OCI-LY3 (cell line): Measurements from ENCODE around the gene CCSER1.
"Not testable (repeated sequence)": the region's sequence is repeated elsewhere in the genome, so short reads cannot be mapped to it uniquely, and the experiment has no call there.

Source experiments
- H2AFZ ChIP-seq: fragments of 200-600, 300-600 bp; shearing (Covaris generic); 2 replicates; pipeline ENCODE4 v1.6.0; 2014; ENCODE audit warnings: antibody characterized with exemption, low read depth, low read length
- H3K27ac ChIP-seq: fragments of 200-600, 300-600 bp; sonication (generic); 2 replicates; pipeline ENCODE4 v1.5.1; 2014; ENCODE audit warnings: mild to moderate bottlenecking, low read length, moderate library complexity, mixed read lengths
- H3K27me3 ChIP-seq: fragments of 200-600, 300-600 bp; sonication (generic); 2 replicates; pipeline ENCODE4 v1.6.1; 2014; ENCODE audit warnings: low read depth, low read length, mixed read lengths
- H3K36me3 ChIP-seq: fragments of 200-600, 300-600 bp; sonication (generic); replicated peaks from 2 replicates; pipeline ENCODE3; 2014; ENCODE audit warnings: low read depth, low read length, mixed read lengths
- H3K4me1 ChIP-seq: fragments of 300-600, 200-600 bp; sonication (generic); 2 replicates; pipeline ENCODE4 v1.6.1; 2014; ENCODE audit warnings: low read length, mixed read lengths
- H3K4me2 ChIP-seq: fragments of 200-600, 300-600 bp; sonication (generic); 2 replicates; pipeline ENCODE4 v1.6.1; 2014; ENCODE audit warnings: low read length, mixed read lengths
- H3K4me3 ChIP-seq: fragments of 300-600, 200-600 bp; sonication (generic); 2 replicates; pipeline ENCODE4 v1.5.1; 2014; ENCODE audit warnings: antibody characterized with exemption, mild to moderate bottlenecking, low read length, moderate library complexity
- H3K79me2 ChIP-seq: fragments of 300-600, 200-600 bp; shearing (Covaris generic); 2 replicates; pipeline ENCODE4 v1.6.1; 2014; ENCODE audit warnings: mild to moderate bottlenecking, low read length, mixed read lengths
- H3K9ac ChIP-seq: fragments of 300-600, 200-600 bp; shearing (Covaris generic); 2 replicates; pipeline ENCODE4 v1.6.0; 2014; ENCODE audit warnings: mild to moderate bottlenecking, low read length, moderate library complexity
- H3K9me3 ChIP-seq: fragments of 200-600, 300-600 bp; shearing (Covaris generic); 2 replicates; pipeline ENCODE4 v1.6.1; 2014; ENCODE audit warnings: low read length, mixed read lengths; ENCODE audit not compliant: insufficient read depth
- H4K20me1 ChIP-seq: fragments of 200-600, 300-600 bp; sonication (generic); 2 replicates; pipeline ENCODE4 v1.6.1; 2016; ENCODE audit warnings: low read length, mixed read lengths; ENCODE audit not compliant: insufficient read depth
- CTCF ChIP-seq: fragments of 200-600, 300-600 bp; sonication (generic); IDR thresholded peaks from 2 replicates; pipeline ENCODE4 v1.5.1; 2014; ENCODE audit warnings: antibody characterized with exemption, low read length, low read depth
- EZH2phosphoT487 ChIP-seq: fragments of 200-600 bp; shearing (Covaris generic); IDR thresholded peaks from 2 replicates; pipeline ENCODE4 v1.6.1; 2018; ENCODE audit warnings: antibody characterized with exemption, mixed run types, low read depth

The CCSER1 gene

DNA sequence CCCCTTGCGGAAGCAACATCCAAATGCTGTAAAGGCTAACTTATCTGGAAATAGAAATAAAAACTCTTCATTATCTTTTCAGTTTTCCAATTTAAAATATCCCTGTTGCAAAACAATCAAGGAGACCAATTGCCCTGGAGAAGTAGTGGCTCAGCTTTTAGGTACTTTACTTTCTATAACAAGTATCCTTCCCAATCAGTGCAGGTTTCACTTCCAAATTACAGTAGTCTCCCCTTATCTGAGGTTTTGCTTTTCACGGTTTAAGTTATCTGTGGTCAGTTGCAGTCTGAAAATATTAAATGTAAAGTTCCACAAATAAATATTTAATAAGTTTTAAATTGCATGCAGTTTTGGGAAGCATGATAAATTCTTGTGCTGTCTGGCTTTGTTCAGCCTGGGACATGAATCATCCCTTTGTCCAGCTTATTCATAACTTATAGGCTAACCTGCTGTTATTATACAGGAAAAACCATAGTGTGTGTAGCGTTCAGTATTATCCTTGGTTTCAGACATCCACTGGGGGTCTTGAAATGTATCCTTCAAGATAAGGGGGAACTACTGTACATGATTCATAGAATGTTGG, 1203.5 kb downstream of the CCSER1 start:
- H3K79me2 ChIP-seq = no peaks in the 10 kb centered on the region
- no peak overlapping the region for H3K27ac ChIP-seq
- H3K4me1 ChIP-seq = peaks cover 19% of the 10 kb centered on the region
- H3K9ac ChIP-seq = no peak overlapping the region
- no peaks in the 10 kb centered on the region for H4K20me1 ChIP-seq
- no peak overlapping the region for H3K4me2 ChIP-seq
- no peaks in the 10 kb centered on the region for H3K27me3 ChIP-seq
- no peak overlapping the region for H2AFZ ChIP-seq
- TF ChIP-seq CTCF (no peak), EZH2phosphoT487 (no peak)
- peaks cover 35% of the 10 kb centered on the region for H3K9me3 ChIP-seq
- peaks cover 86% of the 10 kb centered on the region for H3K36me3 ChIP-seq
- no peak overlapping the region for H3K4me3 ChIP-seq

DNA sequence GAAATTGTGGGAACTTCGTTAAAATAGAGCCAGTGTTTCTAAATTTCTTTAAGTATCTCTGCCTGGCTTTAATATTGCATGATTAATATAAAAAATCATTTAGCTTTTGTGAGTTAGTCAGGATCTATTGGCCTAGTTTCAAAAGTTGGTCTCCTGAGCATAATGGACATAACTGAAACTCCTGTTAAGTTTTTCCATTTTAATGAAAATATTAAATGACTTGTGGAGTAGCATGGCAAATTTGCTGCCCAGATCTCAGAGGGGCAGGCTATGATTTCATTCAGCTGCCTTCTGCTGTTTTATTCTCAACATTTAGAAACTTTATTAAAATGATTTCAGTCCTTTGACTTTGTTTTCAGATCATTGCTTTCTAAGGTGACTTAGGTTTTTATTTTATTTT, 1213.6 kb downstream of the CCSER1 start:
- no peaks in the 10 kb centered on the region for H3K27me3 ChIP-seq
- no peak overlapping the region for H3K4me3 ChIP-seq
- H3K9me3 ChIP-seq = no peaks in the 10 kb centered on the region
- no peak overlapping the region for H3K4me2 ChIP-seq
- 0 out of 2 replicates have a peak, but pooled peaks cover 2% of the 10 kb centered on the region for H3K79me2 ChIP-seq
- no peak overlapping the region for H2AFZ ChIP-seq
- H3K36me3 ChIP-seq = peaks cover 36% of the 10 kb centered on the region
- H4K20me1 ChIP-seq = no peaks in the 10 kb centered on the region
- no peak for TF ChIP-seq CTCF
- H3K9ac ChIP-seq = no peak overlapping the region
- peaks cover 2% of the 10 kb centered on the region for H3K4me1 ChIP-seq
- H3K27ac ChIP-seq = no peak overlapping the region

DNA sequence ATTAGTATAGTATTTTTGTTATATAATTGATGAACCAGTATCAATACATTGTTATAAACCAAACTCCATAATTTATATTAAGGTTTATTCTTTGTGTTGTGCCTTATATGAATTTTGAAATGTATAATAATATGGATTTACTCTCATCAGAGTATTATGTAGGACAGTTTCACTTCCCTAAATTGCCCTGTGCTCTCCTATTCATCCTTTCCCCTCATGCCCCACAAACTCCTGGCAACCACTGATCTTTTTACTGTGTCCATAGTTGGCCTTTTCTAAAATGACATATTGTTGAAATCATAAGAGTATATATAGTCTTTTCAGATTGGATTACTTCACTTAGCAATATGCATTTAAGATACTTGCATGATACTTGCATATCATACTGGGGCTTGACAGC, 1218.4 kb downstream of the CCSER1 start:
- H3K79me2 ChIP-seq = peaks cover 10% of the 10 kb centered on the region
- H2AFZ ChIP-seq = no peak overlapping the region
- peaks cover 40% of the 10 kb centered on the region for H3K36me3 ChIP-seq
- no peaks in the 10 kb centered on the region for H3K27me3 ChIP-seq
- H3K27ac ChIP-seq = no peak overlapping the region
- no peaks in the 10 kb centered on the region; the same call in 1 of the 2 replicates for H3K9me3 ChIP-seq
- H4K20me1 ChIP-seq = no peaks in the 10 kb centered on the region
- no peak overlapping the region for H3K9ac ChIP-seq
- H3K4me1 ChIP-seq = peaks cover 3% of the 10 kb centered on the region
- H3K4me2 ChIP-seq = no peak overlapping the region
- no peak for TF ChIP-seq EZH2phosphoT487
- TF ChIP-seq CTCF = no peak
- no peak overlapping the region for H3K4me3 ChIP-seq

DNA sequence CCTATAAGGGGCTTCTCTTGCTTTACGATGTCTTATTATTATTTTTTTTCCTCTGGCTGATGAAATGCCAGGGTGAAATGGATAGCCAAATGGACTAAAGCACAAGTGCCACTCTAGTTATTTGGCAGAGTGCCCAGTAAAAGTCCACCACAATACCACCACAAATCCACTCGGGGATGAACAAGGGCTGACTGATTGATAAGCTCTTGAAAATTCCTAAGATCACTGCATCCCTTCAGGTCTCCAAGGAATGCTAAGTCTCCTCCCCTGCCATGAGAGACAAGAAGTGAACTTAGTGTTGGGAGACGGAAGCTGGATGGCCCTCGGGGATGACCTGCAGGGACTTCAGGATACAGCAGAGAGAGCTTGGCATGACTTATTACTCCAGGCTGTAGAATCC, 1229.3 kb downstream of the CCSER1 start:
- not testable (repeated sequence) for H2AFZ ChIP-seq, H3K27me3 ChIP-seq, H4K20me1 ChIP-seq, H3K9ac ChIP-seq, H3K27ac ChIP-seq
- H3K9me3 ChIP-seq = peaks cover 22% of the 10 kb centered on the region; the same call in 1 of the 2 replicates
- H3K4me1 ChIP-seq = peaks cover 24% of the 10 kb centered on the region
- peaks cover 57% of the 10 kb centered on the region for H3K36me3 ChIP-seq
- H3K79me2 ChIP-seq = peaks cover 68% of the 10 kb centered on the region
- peak overlapping the region; percentile 89; the same call in 1 of the 2 replicates for H3K4me3 ChIP-seq
- H3K4me2 ChIP-seq = peak overlapping the region; percentile 81

DNA sequence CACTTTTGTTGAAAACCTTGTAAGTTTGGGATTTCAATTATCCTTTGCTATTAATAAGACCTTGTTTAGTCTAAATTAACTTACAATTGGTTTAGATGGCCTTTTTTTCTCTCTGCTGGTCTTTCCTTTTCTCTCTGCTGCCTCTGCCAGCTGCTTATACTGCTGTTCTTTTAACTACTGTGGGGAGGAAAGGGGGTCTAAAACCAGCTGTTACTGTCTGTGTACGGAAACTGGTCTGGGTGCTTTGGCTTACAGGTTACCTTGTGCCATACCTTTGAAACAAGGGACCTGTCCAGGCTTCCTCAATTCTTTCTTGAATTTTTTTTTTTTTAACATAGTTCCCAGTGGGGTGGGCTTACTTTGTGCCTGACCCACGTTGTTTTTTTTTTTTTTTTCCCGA, 1230.8 kb downstream of the CCSER1 start:
- H2AFZ ChIP-seq, H3K27me3 ChIP-seq, H4K20me1 ChIP-seq: not testable (repeated sequence)
- Histone ChIP-seq H3K4me3 (peak overlapping the region; percentile 89), H3K79me2 (peaks cover 57% of the 10 kb centered on the region), H3K36me3 (peaks cover 48% of the 10 kb centered on the region), H3K9me3 (peaks cover 14% of the 10 kb centered on the region; the same call in 1 of the 2 replicates), H3K4me2 (peak overlapping the region; percentile 81), H3K4me1 (peaks cover 38% of the 10 kb centered on the region), H3K9ac (peak overlapping the region; percentile 99), H3K27ac (peak overlapping the region; percentile 99)

GRCh38 chr4:91358621-91359020, 1231.4 kb downstream of the CCSER1 start:
- Histone ChIP-seq H3K9ac (peak overlapping the region; percentile 99), H2AFZ (peak overlapping the region; percentile 18; the same call in 1 of the 2 replicates), H3K9me3 (peaks cover 12% of the 10 kb centered on the region; the same call in 1 of the 2 replicates), H3K79me2 (peaks cover 51% of the 10 kb centered on the region), H3K4me2 (peak overlapping the region; percentile 81), H3K27ac (peak overlapping the region; percentile 99), H3K36me3 (peaks cover 44% of the 10 kb centered on the region), H3K4me1 (peaks cover 38% of the 10 kb centered on the region), H3K4me3 (peak overlapping the region; percentile 89)
- not testable (repeated sequence) for H4K20me1 ChIP-seq, H3K27me3 ChIP-seq
